CD4-positive, alpha-beta T cell treated with Interferon alpha-2 for 1 hour (primary cell): ENCODE measurements around the gene NBPF1.
"Not testable (repeated sequence)": the region's sequence is repeated elsewhere in the genome, so short reads cannot be mapped to it uniquely, and the experiment has no call there.

ENCODE experiments used
- DNase-seq, 2 donors: peaks; one replicate each; pipeline ENCODE4 v3.0.0-alpha.2; 2020 to 2022

Gene NBPF1

GRCh38 chr1:16605532-16606505 lies 7.5 kb downstream of the NBPF1 start:
- DNase-seq = no peak

- no peak for DNase-seq
Measured at GRCh38 chr1:16605213-16605525, 8.2 kb downstream of the NBPF1 start.

GRCh38 chr1:16604514-16605212 lies 8.7 kb downstream of the NBPF1 start:
- DNase-seq = not testable (repeated sequence)

DNA sequence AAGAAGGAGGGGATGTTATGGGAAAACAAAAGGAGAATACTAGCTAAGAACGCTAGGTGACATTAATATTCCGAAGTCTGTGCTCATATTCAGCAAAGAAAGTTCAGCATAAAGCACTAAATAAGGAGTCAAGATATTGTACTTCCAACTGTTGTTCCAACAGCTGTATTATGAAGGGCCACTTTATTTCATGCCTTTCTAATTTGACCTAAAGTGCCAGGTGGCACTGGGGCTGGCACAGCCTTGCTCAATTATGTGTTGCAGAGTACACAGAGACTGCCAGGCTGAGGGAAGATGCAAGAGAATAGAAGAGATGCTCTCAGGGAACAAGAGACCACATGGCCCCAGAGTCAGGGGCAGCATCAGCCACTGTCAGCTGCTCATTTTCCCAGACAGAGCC lies 9.7 kb downstream of the NBPF1 start:
- not testable (repeated sequence) for DNase-seq

- not testable (repeated sequence) for DNase-seq
Measured at GRCh38 chr1:16602336-16603011, 10.9 kb downstream of the NBPF1 start.

- not testable (repeated sequence) for DNase-seq
Measured at GRCh38 chr1:16600855-16601786, 12.2 kb downstream of the NBPF1 start.

- not testable (repeated sequence) for DNase-seq
Measured at GRCh38 chr1:16599326-16599725, 14.0 kb downstream of the NBPF1 start.

GRCh38 chr1:16595216-16595615 lies 18.1 kb downstream of the NBPF1 start:
- DNase-seq = not testable (repeated sequence)

DNA sequence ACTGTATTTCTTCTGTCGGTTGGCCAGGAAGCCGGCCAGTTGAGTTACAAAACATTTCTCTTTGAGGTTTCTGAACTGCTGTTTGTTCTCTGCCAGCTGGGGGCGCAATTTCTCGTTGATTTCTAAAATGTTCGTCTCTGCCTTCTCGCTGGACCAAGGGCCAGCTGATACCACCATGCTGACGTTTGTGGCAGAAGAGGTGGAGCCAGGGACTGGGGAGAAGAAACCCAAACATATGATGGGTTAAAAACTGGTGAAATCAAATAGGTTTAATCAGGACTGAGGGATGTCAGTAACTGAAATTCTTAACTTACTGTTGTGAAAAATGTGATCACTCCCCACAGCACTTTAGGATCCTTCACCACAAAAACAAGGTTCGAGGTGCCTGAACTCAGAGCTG lies 21.5 kb downstream of the NBPF1 start:
- DNase-seq = not testable (repeated sequence)

DNA sequence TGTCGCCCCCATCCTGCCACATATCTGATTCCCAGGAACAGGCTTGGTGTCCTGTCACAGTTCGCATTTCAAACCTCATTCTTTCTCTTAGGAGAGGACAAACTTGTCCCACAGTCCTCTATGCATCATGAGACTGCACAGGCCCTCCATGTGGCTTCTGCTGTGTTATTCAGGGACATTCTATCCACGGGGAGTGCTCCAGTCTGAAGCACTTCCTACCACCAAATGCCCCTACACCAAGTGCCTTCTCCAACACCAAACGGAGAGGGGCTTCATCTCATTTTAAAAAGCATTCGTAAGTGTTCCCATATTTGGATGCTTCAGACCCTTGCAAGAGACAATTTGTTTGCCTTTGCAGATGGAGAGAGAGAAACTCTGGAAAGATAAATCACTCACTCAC lies 25.3 kb downstream of the NBPF1 start:
- not testable (repeated sequence) for DNase-seq

GRCh38 chr1:16587639-16588038 lies 25.7 kb downstream of the NBPF1 start:
- DNase-seq = not testable (repeated sequence)

- DNase-seq = not testable (repeated sequence)
Measured at GRCh38 chr1:16565324-16565723, 48.0 kb downstream of the NBPF1 start.

DNA sequence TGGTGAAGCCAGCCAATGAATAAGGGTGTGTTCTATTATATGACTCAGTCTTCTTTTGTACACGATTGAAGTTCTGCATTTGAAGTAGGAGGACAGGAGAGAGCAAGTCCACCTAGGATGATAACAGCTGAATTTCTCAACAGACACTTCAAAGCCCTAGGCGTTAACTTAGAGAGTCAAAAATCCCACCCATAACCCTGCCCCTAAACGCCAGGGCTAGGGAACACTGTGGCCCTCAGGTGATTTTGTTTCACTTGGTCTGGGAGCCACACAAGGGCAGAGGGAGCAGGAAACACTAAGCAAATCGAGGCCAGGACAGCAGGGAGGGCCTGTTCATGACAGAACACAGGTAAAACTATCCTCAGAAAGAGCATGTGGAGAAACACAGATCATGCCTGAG lies 52.3 kb downstream of the NBPF1 start:
- DNase-seq = not testable (repeated sequence)

DNA sequence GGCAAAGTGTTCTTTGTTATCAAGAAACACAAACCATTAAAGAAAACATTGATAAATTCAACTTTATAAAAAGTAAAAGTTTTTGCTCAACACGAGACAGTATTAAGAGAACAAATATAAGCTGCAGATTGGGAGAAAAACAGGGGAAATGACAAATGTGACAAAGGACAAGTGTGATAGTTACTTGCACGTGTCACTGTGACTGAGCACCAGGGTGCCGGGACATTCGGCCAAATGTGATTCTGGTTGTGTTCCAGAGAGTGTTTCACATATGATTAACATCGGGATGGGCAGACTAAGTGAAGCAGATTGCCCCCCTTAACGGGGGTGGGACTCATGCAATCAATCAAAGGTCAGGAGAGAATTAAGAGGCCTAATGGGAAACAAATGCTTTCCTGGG lies 52.9 kb downstream of the NBPF1 start:
- DNase-seq = not testable (repeated sequence)

GRCh38 chr1:16559688-16560087 lies 53.7 kb downstream of the NBPF1 start:
- not testable (repeated sequence) for DNase-seq

DNA sequence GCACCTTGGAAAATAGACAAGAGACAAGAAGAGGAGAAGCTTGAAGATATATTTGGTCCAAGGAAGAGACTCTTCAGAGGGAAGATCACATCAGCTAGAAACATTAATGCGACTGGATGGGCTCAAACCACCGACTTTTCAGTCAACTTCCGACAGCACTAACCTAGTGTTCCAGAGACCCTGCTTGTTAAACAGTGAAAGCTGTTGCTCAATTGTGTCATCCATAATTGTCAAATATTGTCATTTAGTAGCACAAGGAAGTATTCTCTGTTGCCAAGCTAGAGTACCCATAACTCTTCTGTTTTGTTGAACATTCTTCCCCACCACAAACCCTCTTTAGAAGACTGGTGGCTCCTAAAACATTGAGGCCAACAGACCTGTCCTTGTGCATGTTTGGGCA lies 56.3 kb downstream of the NBPF1 start:
- not testable (repeated sequence) for DNase-seq

DNA sequence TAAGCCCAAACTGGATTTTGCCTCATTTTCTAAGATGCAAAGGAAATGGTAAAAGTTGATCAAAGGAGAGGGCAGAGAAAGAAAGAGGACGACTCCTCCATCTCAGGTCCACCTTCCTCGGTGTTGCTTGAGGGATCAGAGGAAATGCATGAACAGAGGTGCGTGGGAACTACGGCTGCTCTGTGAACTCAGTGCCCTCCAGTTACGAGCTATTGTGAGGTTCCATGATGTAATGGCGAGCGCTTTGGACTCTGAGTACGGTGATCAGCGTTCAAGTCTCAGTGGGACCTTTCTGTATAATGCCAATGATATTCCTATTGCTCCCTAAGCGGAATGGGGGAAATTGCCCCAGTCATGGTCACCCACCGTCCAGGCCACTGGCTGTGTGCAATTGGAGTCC lies 60.1 kb downstream of the NBPF1 start:
- not testable (repeated sequence) for DNase-seq

DNA sequence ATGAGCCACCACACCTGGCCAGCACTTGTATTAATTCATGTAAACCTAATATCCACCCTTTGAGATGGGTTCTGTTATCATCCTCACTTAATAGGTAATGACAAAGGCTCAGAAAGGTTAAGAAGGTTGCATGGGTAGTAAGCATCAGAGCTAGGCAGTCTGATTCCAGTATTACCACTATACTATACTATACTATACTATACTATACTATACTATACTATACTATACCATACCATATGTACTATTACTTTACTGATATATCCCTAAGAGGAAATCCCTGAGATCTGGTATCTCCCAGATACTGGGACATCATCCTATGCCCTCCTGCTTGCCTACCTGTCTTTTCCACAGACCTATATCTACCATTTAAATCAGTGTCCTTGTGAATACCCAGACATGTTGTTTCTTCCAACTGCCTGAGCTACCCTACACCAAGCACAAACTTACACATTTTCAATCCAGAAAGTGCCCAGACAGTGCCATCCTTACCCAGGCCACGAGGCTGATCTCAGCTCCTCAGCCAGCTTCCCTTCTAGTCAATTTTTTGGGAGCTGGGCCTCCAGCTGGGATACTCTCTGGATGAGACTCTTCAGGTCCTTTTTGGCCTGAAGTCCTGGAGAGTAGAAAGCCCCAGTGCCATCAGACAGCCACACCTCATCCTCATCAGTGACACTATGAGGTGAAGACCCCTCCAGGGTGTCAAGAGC lies 63.0 kb downstream of the NBPF1 start:
- DNase-seq = not testable (repeated sequence)

- DNase-seq = not testable (repeated sequence)
Measured at GRCh38 chr1:16549545-16549944, 63.8 kb downstream of the NBPF1 start.

DNA sequence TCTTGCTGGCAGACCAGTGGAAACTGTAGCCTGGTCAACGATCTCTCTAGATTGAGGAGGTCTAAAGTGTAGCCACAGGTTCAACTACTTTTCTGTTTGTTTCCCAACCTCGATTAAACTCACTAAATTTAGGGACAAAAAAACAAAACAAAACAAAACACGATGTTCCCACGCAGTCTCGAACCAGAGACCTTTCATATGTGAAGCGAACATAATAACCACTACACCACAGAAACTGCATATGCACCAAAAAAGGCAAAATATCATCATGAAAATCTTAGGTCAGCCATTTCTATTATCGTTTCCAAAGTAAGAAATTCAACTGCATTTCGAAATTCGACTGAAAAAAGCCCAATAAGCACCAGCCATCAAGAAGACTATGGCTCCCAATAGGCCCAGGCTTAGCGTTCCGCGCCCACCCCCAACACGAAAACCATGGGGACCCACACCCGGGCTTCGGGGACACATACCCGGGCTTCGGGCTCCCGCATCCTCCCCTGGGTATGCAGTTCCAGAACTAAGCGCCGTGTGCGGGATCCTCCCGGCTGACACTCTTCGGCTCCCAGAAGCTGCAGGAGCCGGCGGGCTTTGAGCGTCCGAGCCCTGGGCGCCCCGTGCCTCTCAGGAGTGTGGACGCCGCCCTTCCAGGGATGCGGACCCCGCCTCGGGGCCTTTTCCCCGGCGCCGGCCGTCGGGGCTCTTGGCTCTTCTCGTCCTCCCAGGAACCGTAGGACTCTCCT lies 65.7 kb downstream of the NBPF1 start:
- DNase-seq = not testable (repeated sequence)

DNA sequence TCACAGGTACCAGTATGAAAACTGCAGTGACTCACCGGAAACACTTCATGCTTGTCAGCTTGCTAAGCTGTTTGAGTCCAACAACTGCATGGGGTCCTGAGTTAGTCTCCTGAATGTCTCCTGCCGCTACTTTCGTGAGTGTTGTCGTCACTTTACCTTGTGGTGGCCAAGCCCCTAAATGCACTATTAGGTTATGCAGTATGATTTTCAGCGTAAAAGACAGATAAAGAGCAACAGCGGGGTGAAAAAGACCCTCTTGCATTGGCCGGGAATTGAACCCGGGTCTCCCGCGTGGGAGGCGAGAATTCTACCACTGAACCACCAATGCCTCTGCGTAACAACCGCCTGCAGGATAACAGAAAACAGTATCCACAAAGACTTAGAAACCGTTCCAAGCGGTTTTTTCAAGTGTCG lies 67.7 kb downstream of the NBPF1 start:
- DNase-seq = peak in 1 of 2 donors; percentile 35
